H1 (cell line): ENCODE measurements around the gene GRIP2. TPM values are rescaled to one million over a fixed set of nuclear protein-coding genes. Genes with fewer than 3 reads are reported as not detected.

ENCODE experiments used
- CTCF ChIA-PET: fragments of 300-600 bp; sonication (Branson Sonifier 250); formaldehyde crosslinking; loops from one replicate; lab custom pipeline; 2021; ENCODE audit not compliant: partially characterized antibody; lab: Charles Lee
- POLR2A ChIA-PET: fragments of 300-600 bp; sonication (Branson Sonifier 250); formaldehyde crosslinking; loops from one replicate; lab custom pipeline; 2021; ENCODE audit warnings: inconsistent platforms; ENCODE audit not compliant: partially characterized antibody; lab: Charles Lee
- DNase-seq, 2 experiments: peaks; one replicate each; pipeline versions ENCODE4 v3.0.0 to v3.0.0-alpha.2; 2010 to 2022; ENCODE audit warnings: low spot score in 2 of 2, low read depth in 1 of 2, mixed read lengths in 1 of 2
- FAIRE-seq: peaks from 2 replicates; lab custom pipeline; 2011; peaks lifted over from hg19 to GRCh38; lab: Jason Lieb, UNC
- H2AFZ ChIP-seq: 2 replicates; pipeline ENCODE4 v1.8.1; 2012; ENCODE audit warnings: low read length, inconsistent platforms
- H2AK5ac ChIP-seq: 2 replicates; pipeline ENCODE4 v1.6.1; 2013; ENCODE audit warnings: low read depth, low read length
- H2BK120ac ChIP-seq: replicated peaks from 2 replicates; pipeline ENCODE3; 2013; ENCODE audit warnings: low read depth, low read length, inconsistent platforms
- H2BK12ac ChIP-seq: 2 replicates; pipeline ENCODE4 v1.6.1; 2013; ENCODE audit warnings: low read depth, low read length
- H2BK15ac ChIP-seq: 2 replicates; pipeline ENCODE4 v1.6.1; 2013; ENCODE audit warnings: low read length
- H2BK20ac ChIP-seq: 2 replicates; pipeline ENCODE4 v1.6.1; 2013; ENCODE audit warnings: low read length
- H2BK5ac ChIP-seq: 2 replicates; pipeline ENCODE4 v1.6.1; 2013; ENCODE audit warnings: low read depth, low read length
- H3K14ac ChIP-seq: 2 replicates; pipeline ENCODE4 v1.6.1; 2013; ENCODE audit warnings: inconsistent platforms; ENCODE audit not compliant: insufficient read length
- H3K18ac ChIP-seq: 2 replicates; pipeline ENCODE4 v1.6.1; 2013; ENCODE audit warnings: low read length; ENCODE audit errors: extremely low read depth
- H3K23ac ChIP-seq: 2 replicates; pipeline ENCODE4 v1.6.1; 2013; ENCODE audit warnings: inconsistent platforms; ENCODE audit not compliant: insufficient read length
- H3K23me2 ChIP-seq: 2 replicates; pipeline ENCODE4 v1.6.1; 2013; ENCODE audit warnings: low read depth, low read length
- H3K27ac ChIP-seq: 2 replicates; pipeline ENCODE4 v1.6.1; 2011; ENCODE audit warnings: low read depth, low read length, inconsistent platforms
- H3K27me3 ChIP-seq, 4 experiments: replicated peaks in 1 of 4; 1 replicate in 1 of 4; 2 replicates in 3 of 4; pipeline versions ENCODE4 v1.6.1 to v1.8.1; 2011 to 2013; ENCODE audit warnings: low read length in 3 of 4, mild to moderate bottlenecking in 3 of 4, inconsistent platforms in 2 of 4, mixed read lengths in 2 of 4, moderate library complexity in 1 of 4; ENCODE audit not compliant: control insufficient read depth in 3 of 4, insufficient read depth in 3 of 4; ENCODE audit errors: extremely low read depth in 1 of 4
- H3K36me3 ChIP-seq, 4 experiments: 2 replicates each; pipeline versions ENCODE4 v1.6.1 to v1.8.1; 2011 to 2013; ENCODE audit warnings: mild to moderate bottlenecking in 4 of 4, low read length in 3 of 4, moderate library complexity in 2 of 4, control low read depth in 1 of 4, inconsistent platforms in 1 of 4; ENCODE audit not compliant: insufficient read depth in 4 of 4, control insufficient read depth in 2 of 4
- H3K4ac ChIP-seq: replicated peaks from 2 replicates; pipeline ENCODE3; 2013; ENCODE audit warnings: low read length, low read depth, mixed read lengths, inconsistent platforms; ENCODE audit not compliant: insufficient read length
- H3K4me1 ChIP-seq, 4 experiments: replicated peaks in 1 of 4; 1 replicate in 1 of 4; 2 replicates in 3 of 4; pipeline versions ENCODE4 v1.6.1 to v1.8.1; 2011 to 2013; ENCODE audit warnings: low read length in 3 of 4, inconsistent platforms in 2 of 4, mixed read lengths in 1 of 4; ENCODE audit not compliant: insufficient read depth in 4 of 4, control insufficient read depth in 3 of 4
- H3K4me2 ChIP-seq, 2 experiments: 2 replicates each; pipeline versions ENCODE4 v1.6.1 to v1.8.1; 2011 to 2013; ENCODE audit warnings: low read depth in 2 of 2, low read length in 2 of 2, control low read depth in 1 of 2, inconsistent platforms in 1 of 2, mild to moderate bottlenecking in 1 of 2; ENCODE audit not compliant: insufficient read depth in 1 of 2
- H3K4me3 ChIP-seq, 4 experiments: fragments of 200-600, 300-600 bp in 1 of 4; sonication (generic), shearing (Covaris generic), sonication (Bioruptor Twin) in 1 of 4; 2 replicates each; pipeline versions ENCODE4 v1.5.1 to v1.8.1; 2011 to 2016; ENCODE audit warnings: low read length in 4 of 4, low read depth in 3 of 4, control low read depth in 2 of 4, inconsistent platforms in 2 of 4, mild to moderate bottlenecking in 2 of 4, mixed read lengths in 1 of 4, moderate library complexity in 1 of 4; ENCODE audit not compliant: insufficient read depth in 2 of 4; ENCODE audit errors: extremely low read depth in 1 of 4
- H3K56ac ChIP-seq: replicated peaks from 2 replicates; pipeline ENCODE3; 2013; ENCODE audit warnings: low read depth, mild to moderate bottlenecking, mixed read lengths, low read length, inconsistent platforms; ENCODE audit not compliant: insufficient read length
- H3K79me1 ChIP-seq: 2 replicates; pipeline ENCODE4 v1.6.1; 2013; ENCODE audit warnings: low read depth, low read length, control low read depth
- H3K79me2 ChIP-seq, 2 experiments: 2 replicates each; pipeline versions ENCODE4 v1.6.1 to v1.8.1; 2012 to 2013; ENCODE audit warnings: low read length in 2 of 2, mild to moderate bottlenecking in 2 of 2, inconsistent platforms in 1 of 2; ENCODE audit not compliant: insufficient read depth in 2 of 2, control insufficient read depth in 1 of 2
- H3K9ac ChIP-seq, 4 experiments: replicated peaks in 1 of 4; 1 replicate in 1 of 4; 2 replicates in 3 of 4; pipeline versions ENCODE4 v1.6.1 to v1.8.1; 2011 to 2013; ENCODE audit warnings: low read depth in 3 of 4, low read length in 3 of 4, control low read depth in 2 of 4, mild to moderate bottlenecking in 2 of 4, moderate library complexity in 2 of 4, inconsistent platforms in 1 of 4; ENCODE audit errors: extremely low read depth in 1 of 4
- H3K9me3 ChIP-seq, 2 experiments: 2 replicates each; pipeline versions ENCODE4 v1.6.1 to v1.8.1; 2012 to 2013; ENCODE audit warnings: mild to moderate bottlenecking in 2 of 2, moderate library complexity in 2 of 2, control low read depth in 1 of 2, inconsistent platforms in 1 of 2, low read depth in 1 of 2, low read length in 1 of 2, mixed read lengths in 1 of 2; ENCODE audit not compliant: insufficient read depth in 2 of 2
- H4K20me1 ChIP-seq, 2 experiments: replicated peaks in 1 of 2; 2 replicates each; pipeline versions ENCODE3 to v1.8.1; 2011 to 2013; ENCODE audit warnings: inconsistent platforms in 2 of 2, low read length in 2 of 2, mild to moderate bottlenecking in 1 of 2; ENCODE audit not compliant: insufficient read depth in 2 of 2, control insufficient read depth in 1 of 2
- H4K5ac ChIP-seq: 2 replicates; pipeline ENCODE4 v1.6.1; 2013; ENCODE audit warnings: low read length, low read depth, mixed read lengths, inconsistent platforms; ENCODE audit not compliant: insufficient read length
- H4K8ac ChIP-seq: 2 replicates; pipeline ENCODE4 v1.8.0; 2013; ENCODE audit warnings: mild to moderate bottlenecking, moderate library complexity, low read length, inconsistent platforms; ENCODE audit not compliant: insufficient read depth; ENCODE audit errors: extremely low read depth
- H4K91ac ChIP-seq: replicated peaks from 2 replicates; pipeline ENCODE3; 2013; ENCODE audit warnings: low read length, mixed read lengths, inconsistent platforms; ENCODE audit not compliant: insufficient read length
- ATF3 ChIP-seq: IDR thresholded peaks from 2 replicates; pipeline ENCODE4 v1.6.1; 2011; ENCODE audit warnings: low read depth, mild to moderate bottlenecking, low read length; ENCODE audit not compliant: insufficient read depth
- BRCA1 ChIP-seq: IDR thresholded peaks from 2 replicates; pipeline ENCODE4 v1.6.1; 2012; ENCODE audit warnings: low read depth, low read length, improper control_type of control experiment
- CEBPB ChIP-seq: IDR thresholded peaks from 2 replicates; pipeline ENCODE4 v1.6.1; 2012; ENCODE audit warnings: low read depth, low read length
- EP300 ChIP-seq, 2 experiments: IDR thresholded peaks; 1 replicate in 1 of 2; 2 replicates in 1 of 2; pipeline ENCODE4 v1.6.1; 2011 to 2012; ENCODE audit warnings: low read depth in 2 of 2, low read length in 2 of 2, mild to moderate bottlenecking in 2 of 2, borderline replicate concordance in 1 of 2, inconsistent platforms in 1 of 2, moderate library complexity in 1 of 2
- FOSL1 ChIP-seq: IDR thresholded peaks from 2 replicates; pipeline ENCODE4 v1.6.1; 2011; ENCODE audit warnings: mild to moderate bottlenecking, low read depth, low read length, moderate library complexity; ENCODE audit not compliant: insufficient read depth
- JUN ChIP-seq: IDR thresholded peaks from 2 replicates; pipeline ENCODE4 v1.6.1; 2011; ENCODE audit warnings: low read depth, mild to moderate bottlenecking, improper control_type of control experiment, low read length
- KDM4A ChIP-seq: IDR thresholded peaks from one replicate; pipeline ENCODE4 v1.7.1; 2012; ENCODE audit warnings: low read depth, mild to moderate bottlenecking, moderate library complexity, low read length, inconsistent platforms; ENCODE audit not compliant: severe bottlenecking
- SIX5 ChIP-seq: IDR thresholded peaks from 2 replicates; pipeline ENCODE4 v1.6.1; 2011; ENCODE audit warnings: mild to moderate bottlenecking, low read depth, low read length
- TBP ChIP-seq: IDR thresholded peaks from 2 replicates; pipeline ENCODE4 v1.6.1; 2011; ENCODE audit warnings: low read depth, low read length, improper control_type of control experiment
- TCF12 ChIP-seq: IDR thresholded peaks from 2 replicates; pipeline ENCODE4 v1.6.1; 2011; ENCODE audit warnings: low read depth, mild to moderate bottlenecking, low read length
- YY1 ChIP-seq: IDR thresholded peaks from 2 replicates; pipeline ENCODE4 v1.6.1; 2011; ENCODE audit warnings: low read depth, mild to moderate bottlenecking, low read length
- WGBS, 2 experiments: shearing (Covaris generic) in 1 of 2; methylation state at CpG; one replicate each; pipeline versions ENCODE4 v1.1.6 to v1.1.7; 2013 to 2015; ENCODE audit warnings: low lambda C conversion rate in 2 of 2, mixed read lengths in 2 of 2, inconsistent platforms in 1 of 2, low coverage in 1 of 2, missing lambda C conversion rate in 1 of 2; ENCODE audit not compliant: insufficient replicate concordance in 2 of 2, insufficient coverage in 1 of 2, insufficient read length in 1 of 2; ENCODE audit errors: extremely low coverage in 1 of 2, missing lambda C conversion rate in 1 of 2; 5-methylcytosine and 5-hydroxymethylcytosine counted together
- polyA plus RNA-seq, 7 experiments: library from polyadenylated mRNA; depleted of rRNA in 3 of 7; stranded (reverse) in 5 of 7; unstranded in 2 of 7; fragments of >200 nt in 5 of 7; fragments of 200-250 nt in 2 of 7; gene quantifications; 1 replicate in 5 of 7; 2 replicates in 1 of 7; 4 replicates in 1 of 7; pipeline versions ENCODE4 v1.2.1 to v1.2.3, GENCODE V29; 2011 to 2013; ENCODE audit warnings: missing spikeins in 2 of 7, mixed read lengths in 2 of 7
- total RNA-seq: library from RNA; stranded (reverse); fragmentation: NEBNext Ultra II Directional; extraction: Animal tissue kit (Norgen Biotek cat#: 25700); gene quantifications from 2 replicates; pipeline ENCODE4 v1.2.1, GENCODE V29; 2021
- TF ChIP-seq, protein P1 (sequence below): IDR thresholded peaks from 2 replicates; pipeline ENCODE4 v1.6.1; 2012; ENCODE audit warnings: low read length, inconsistent platforms

GRIP2 gene
- total and polyA plus RNA-seq, 2 of the 8 experiments (the other 6 are each of a cell fraction or from before 2014, with no cell fraction given): 2.5 to 6.4 TPM

GRCh38 chr3:14459384-14459783 is 80.8 kb downstream of the GRIP2 start:
- Histone ChIP-seq H3K18ac (no peak overlapping the region), H2BK5ac (no peak overlapping the region), H3K79me2 (no peaks in the 10 kb centered on the region), H4K5ac (no peak overlapping the region), H3K27me3 (no peaks in the 10 kb centered on the region; a peak in 1 of 7 replicates), H2BK20ac (no peak overlapping the region), H3K23ac (no peak overlapping the region), H3K4me2 (no peak overlapping the region), H3K9ac (no peak overlapping the region), H3K56ac (no peak overlapping the region), H2BK12ac (no peak overlapping the region), H3K4me1 (peaks cover 0 to 8% (median 5%) of the 10 kb centered on the region in 4 experiments; a peak in 5 of 7 replicates), H4K91ac (no peak overlapping the region), H4K8ac (no peak overlapping the region), H2BK15ac (no peak overlapping the region), H3K4me3 (no peak overlapping the region), H3K27ac (no peak overlapping the region), H3K23me2 (no peaks in the 10 kb centered on the region), H2BK120ac (no peak overlapping the region), H3K79me1 (peaks cover 3% of the 10 kb centered on the region; the same call in 1 of the 2 replicates), H3K9me3 (no peaks in the 10 kb centered on the region), H2AK5ac (no peak overlapping the region), H2AFZ (no peak overlapping the region), H3K14ac (no peak overlapping the region), H4K20me1 (peaks cover 6 to 19% of the 10 kb centered on the region in 2 experiments), H3K4ac (no peak overlapping the region), H3K36me3 (peaks cover 18 to 58% (median 36%) of the 10 kb centered on the region in 4 experiments)
- ChIA-PET CTCF (interaction anchor here (1.1 to 5.3 kb wide), 11 partner anchors 8 to 256 kb away, joined by 3 to 29 read pairs (median 5); no protein-coding TSS in a partner anchor), POLR2A (interaction anchor here (1.1 to 4.7 kb wide), 5 partner anchors 20 to 243 kb away, joined by 3 to 25 read pairs (median 3); partner anchors contain the start of gene SLC6A6)
- 86% methylated on average over 3 of the region's 5 CpGs; no CpG with 5 or more reads in 1 of the 2 experiments for WGBS, 2 experiments
- FAIRE-seq (no peak), DNase-seq (no peak)
- TF ChIP-seq BRCA1 (no peak), EP300 (IDR thresholded peaks at IDR 0.05; ENCODE audit: borderline replicate concordance in 1 of 2, low read depth in 2 of 2, low read length in 2 of 2) (no peak), CEBPB (no peak), KDM4A (no peak), YY1 (no peak), ATF3 (no peak), TCF12 (no peak), JUN (no peak), SIX5 (no peak), FOSL1 (no peak), TBP (no peak)
- TF ChIP-seq, protein P1, sequence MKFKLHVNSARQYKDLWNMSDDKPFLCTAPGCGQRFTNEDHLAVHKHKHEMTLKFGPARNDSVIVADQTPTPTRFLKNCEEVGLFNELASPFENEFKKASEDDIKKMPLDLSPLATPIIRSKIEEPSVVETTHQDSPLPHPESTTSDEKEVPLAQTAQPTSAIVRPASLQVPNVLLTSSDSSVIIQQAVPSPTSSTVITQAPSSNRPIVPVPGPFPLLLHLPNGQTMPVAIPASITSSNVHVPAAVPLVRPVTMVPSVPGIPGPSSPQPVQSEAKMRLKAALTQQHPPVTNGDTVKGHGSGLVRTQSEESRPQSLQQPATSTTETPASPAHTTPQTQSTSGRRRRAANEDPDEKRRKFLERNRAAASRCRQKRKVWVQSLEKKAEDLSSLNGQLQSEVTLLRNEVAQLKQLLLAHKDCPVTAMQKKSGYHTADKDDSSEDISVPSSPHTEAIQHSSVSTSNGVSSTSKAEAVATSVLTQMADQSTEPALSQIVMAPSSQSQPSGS: no peak
